HepG2 (cell line): ENCODE results near the gene TNNI2. TPM values are rescaled to one million over a fixed set of nuclear protein-coding genes. Genes with fewer than 3 reads are reported as not detected.

Experiments used
- ATF4 ChIP-seq, 2 experiments: fragments of 450-650 bp in 1 of 2; sonication (generic) in 1 of 2; formaldehyde crosslinking; IDR thresholded peaks; 2 replicates each; pipeline versions ENCODE4 v1.5.0 to v1.8.0; 2020 to 2022; ENCODE audit warnings: mild to moderate bottlenecking in 1 of 2, missing genetic modification reagents in 1 of 2
- HNRNPLL ChIP-seq: fragments of 200-400 bp; formaldehyde crosslinking; IDR thresholded peaks from 2 replicates; pipeline ENCODE4 v1.6.1; 2017; ENCODE audit warnings: mild to moderate bottlenecking, low read depth, low read length; ENCODE audit not compliant: poor library complexity, severe bottlenecking
- KLF11 ChIP-seq: IDR thresholded peaks from 2 replicates; pipeline ENCODE4 v1.6.1; 2016; ENCODE audit warnings: missing compliant biosample characterization
- MYC ChIP-seq: sonication (generic); formaldehyde crosslinking; IDR thresholded peaks from 2 replicates; pipeline ENCODE4 v1.9.0; 2021; ENCODE audit warnings: missing genetic modification reagents, borderline replicate concordance
- PRMT3 ChIP-seq: sonication (generic); formaldehyde crosslinking; IDR thresholded peaks from 2 replicates; pipeline ENCODE4 v1.8.1; 2022; ENCODE audit warnings: low read depth, mild to moderate bottlenecking, moderate library complexity, missing genetic modification reagents, borderline replicate concordance
- TBL1XR1 ChIP-seq: fragments of 150-350 bp; IDR thresholded peaks from 2 replicates; pipeline ENCODE4 v1.6.1; 2014; ENCODE audit warnings: borderline replicate concordance, low read length; ENCODE audit not compliant: partially characterized antibody
- ZC3H4 ChIP-seq: sonication (generic); formaldehyde crosslinking; IDR thresholded peaks from 2 replicates; pipeline ENCODE4 v1.4.0; 2020; ENCODE audit warnings: missing genetic modification reagents, borderline replicate concordance
- ZNF34 ChIP-seq: sonication (generic); formaldehyde crosslinking; IDR thresholded peaks from 2 replicates; pipeline ENCODE4 v1.4.0; 2020; ENCODE audit warnings: mild to moderate bottlenecking, missing genetic modification reagents, borderline replicate concordance
- ZNF607 ChIP-seq: sonication (generic); formaldehyde crosslinking; IDR thresholded peaks from 2 replicates; pipeline ENCODE4 v1.5.1; 2020; ENCODE audit warnings: missing genetic modification reagents, mild to moderate bottlenecking, borderline replicate concordance
- ZNF615 ChIP-seq: sonication (generic); formaldehyde crosslinking; IDR thresholded peaks from 2 replicates; pipeline ENCODE4 v1.5.0; 2020; ENCODE audit warnings: mild to moderate bottlenecking, missing genetic modification reagents, borderline replicate concordance
- polyA plus RNA-seq, 8 experiments: library from polyadenylated mRNA; depleted of rRNA in 3 of 8; stranded (reverse) in 7 of 8; unstranded in 1 of 8; fragments of >200 nt; fragmentation: Illumina TruSeq in 4 of 8; extraction: Trizol in 4 of 8; gene quantifications; 2 replicates each; pipeline versions ENCODE4 v1.2.1 to v1.2.3, GENCODE V29; 2011 to 2016; ENCODE audit warnings: low read depth in 4 of 8, missing spikeins in 1 of 8, mixed read lengths in 1 of 8; ENCODE audit not compliant: insufficient read depth in 1 of 8
- total RNA-seq, 5 experiments: library from RNA; depleted of rRNA; stranded (reverse); fragments of >200 nt; fragmentation: Illumina TruSeq; extraction: Trizol; gene quantifications; 2 replicates each; pipeline ENCODE4 v1.2.3, GENCODE V29; 2016; ENCODE audit warnings: low read depth in 1 of 5
- TF ChIP-seq, protein P1 (sequence below): sonication (generic); formaldehyde crosslinking; IDR thresholded peaks from 2 replicates; pipeline ENCODE4 v1.5.0; 2020; ENCODE audit warnings: missing genetic modification reagents

TNNI2 gene
- total and polyA plus RNA-seq, 2 of the 13 experiments (the other 11 are each of a cell fraction or from before 2014, with no cell fraction given) = 7.2 to 12.0 TPM

- TF ChIP-seq, protein P1, sequence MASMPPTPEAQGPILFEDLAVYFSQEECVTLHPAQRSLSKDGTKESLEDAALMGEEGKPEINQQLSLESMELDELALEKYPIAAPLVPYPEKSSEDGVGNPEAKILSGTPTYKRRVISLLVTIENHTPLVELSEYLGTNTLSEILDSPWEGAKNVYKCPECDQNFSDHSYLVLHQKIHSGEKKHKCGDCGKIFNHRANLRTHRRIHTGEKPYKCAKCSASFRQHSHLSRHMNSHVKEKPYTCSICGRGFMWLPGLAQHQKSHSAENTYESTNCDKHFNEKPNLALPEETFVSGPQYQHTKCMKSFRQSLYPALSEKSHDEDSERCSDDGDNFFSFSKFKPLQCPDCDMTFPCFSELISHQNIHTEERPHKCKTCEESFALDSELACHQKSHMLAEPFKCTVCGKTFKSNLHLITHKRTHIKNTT = no peak
- TF ChIP-seq PRMT3 (no peak), ZNF607 (CRISPR knock-in tag) (0 out of 2 replicates have a peak, but pooled peaks have one; percentile 22), ZNF34 (no peak), TBL1XR1 (no peak), ZC3H4 (CRISPR knock-in tag) (no peak), HNRNPLL (peak; percentile 7), KLF11 (CRISPR knock-in tag) (0 out of 2 replicates have a peak, but pooled peaks have one; percentile 31), ATF4 (CRISPR knock-in tag; IDR thresholded peaks at IDR 0.05) (no peak), ZNF615 (no peak), MYC (no peak)
- TF ChIP-seq, all 625 proteins: peak for 32
Observed at GRCh38 chr11:1826552-1827094, 12.2 kb upstream of the TNNI2 start (continued).
